ENCODE measurements around the gene SPATS1.

The SPATS1 gene

DNA sequence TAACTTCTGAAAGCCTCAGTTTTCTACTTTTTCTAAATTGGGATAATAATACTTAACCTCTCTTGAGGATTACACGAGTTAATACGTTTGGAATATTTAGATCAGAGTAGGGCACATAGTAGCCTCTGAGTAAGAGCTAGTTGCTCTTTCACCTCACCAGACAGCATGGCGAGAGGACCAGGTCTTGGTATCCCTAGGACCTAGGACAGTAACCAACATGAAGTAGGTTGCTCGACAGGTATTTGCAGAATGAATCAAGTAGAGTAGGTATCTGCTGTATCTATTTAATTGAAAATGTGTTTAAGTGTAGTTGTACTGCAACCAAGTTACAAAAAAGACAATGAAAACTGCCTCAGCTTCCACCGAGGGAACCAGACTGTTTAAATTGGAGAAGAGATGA, 46.4 kb downstream of the SPATS1 start:
- DNase-seq (ENCODE audit: low spot score), result no peak

DNA sequence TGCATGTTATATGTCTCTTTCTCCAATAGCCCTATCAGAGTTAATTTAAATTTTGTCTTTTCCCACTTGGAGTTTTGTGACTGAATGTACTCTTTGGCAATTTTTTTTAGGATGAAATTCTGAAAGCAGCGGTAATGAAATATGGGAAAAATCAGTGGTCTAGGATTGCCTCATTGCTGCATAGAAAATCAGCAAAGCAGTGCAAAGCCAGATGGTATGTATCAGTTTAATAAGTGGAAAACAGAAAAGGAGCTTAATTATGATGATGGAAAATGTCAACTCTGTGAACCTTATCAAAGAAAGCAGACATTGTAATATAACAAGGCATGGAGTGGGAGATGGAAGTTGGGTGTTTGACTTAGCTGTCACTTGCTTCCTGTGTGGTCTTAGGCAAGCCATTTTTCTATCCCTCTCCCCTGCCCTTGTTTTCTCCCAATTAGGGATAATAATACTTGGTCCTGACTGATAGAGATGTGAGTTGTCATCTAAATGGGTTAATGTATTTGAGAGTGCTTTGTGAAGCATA, 47.8 kb downstream of the SPATS1 start:
- DNase-seq (ENCODE audit: low spot score), result no peak

Measured in CD4-positive, alpha-beta T cell treated with Interleukin-2 at 100 ng/mL for 4 hours (primary cell).